ENCODE data around the gene GPLD1.
"Not testable (repeated sequence)": the region's sequence is repeated elsewhere in the genome, so short reads cannot be mapped to it uniquely, and the experiment has no call there.

The GPLD1 gene

GRCh38 chr6:24408719-24409410 is 80.5 kb downstream of the GPLD1 start:
- no peak for DNase-seq

- DNase-seq = no peak
Observed at GRCh38 chr6:24405262-24405661, 84.1 kb downstream of the GPLD1 start.

GRCh38 chr6:24403501-24403824 is 85.9 kb downstream of the GPLD1 start:
- peak in 1 of 2 donors; percentile 13 for DNase-seq

DNA sequence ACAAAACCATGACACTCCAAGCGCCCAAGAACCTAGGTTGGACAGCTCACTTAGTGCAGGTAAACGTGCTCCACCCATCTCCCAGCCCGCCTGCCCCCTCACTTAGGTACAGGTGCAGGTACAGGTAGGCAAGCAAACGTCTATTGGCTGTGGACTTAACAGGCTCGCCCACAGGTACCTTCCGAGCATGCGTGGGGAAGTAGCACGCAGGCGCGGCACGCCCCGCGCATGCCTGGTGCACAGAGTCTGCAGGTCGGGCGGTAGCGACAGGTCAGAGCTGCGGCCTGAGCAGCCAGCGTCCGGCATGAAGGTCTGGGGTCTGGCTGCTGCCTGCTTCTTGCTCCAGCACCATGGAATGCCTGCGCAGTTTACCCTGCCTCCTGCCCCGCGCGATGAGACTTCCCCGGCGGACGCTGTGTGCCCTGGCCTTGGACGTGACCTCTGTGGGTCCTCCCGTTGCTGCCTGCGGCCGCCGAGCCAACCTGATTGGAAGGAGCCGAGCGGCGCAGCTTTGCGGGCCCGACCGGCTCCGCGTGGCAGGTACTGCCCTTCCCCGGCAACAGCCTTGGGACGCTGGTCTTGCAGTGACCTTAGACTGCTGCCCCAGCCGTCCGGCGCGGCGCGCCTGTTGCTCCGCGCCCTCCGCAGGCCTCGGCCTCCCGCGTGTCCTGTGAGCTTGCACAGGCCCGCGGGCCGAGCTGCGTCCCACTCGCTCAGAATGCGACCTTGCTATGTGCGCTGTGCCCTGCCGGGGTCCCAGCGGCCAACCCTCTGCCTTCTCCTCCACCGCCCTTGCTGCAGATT is 86.5 kb downstream of the GPLD1 start, which contains the start of gene MRS2:
TSS of gene MRS2 (plus strand) at position 240 of the 804 bp plus-strand sequence. CDS start at position 351, 111 bp downstream.
- peak; percentile 84 to 86 for DNase-seq

DNA sequence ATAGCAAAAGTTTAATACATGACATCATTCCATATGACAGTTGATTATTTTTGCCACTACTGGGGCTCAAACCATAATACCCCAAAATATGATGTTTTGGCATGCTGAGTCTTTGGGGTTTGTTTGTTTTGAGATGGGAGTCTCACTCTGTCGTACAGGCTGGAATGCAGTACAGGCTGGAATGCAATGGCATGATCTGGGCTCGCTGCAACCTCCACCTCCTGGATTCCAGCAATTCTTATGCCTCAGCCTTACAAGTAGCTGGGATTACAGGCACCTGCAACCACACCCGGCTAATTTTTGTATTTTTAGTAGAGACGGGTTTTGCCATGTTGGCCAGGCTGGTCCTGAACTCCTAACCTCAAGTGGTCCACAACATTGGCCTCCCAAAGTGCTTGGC is 87.9 kb downstream of the GPLD1 start:
- DNase-seq = no peak

- not testable (repeated sequence) for DNase-seq
Observed at GRCh38 chr6:24400045-24401039, 89.0 kb downstream of the GPLD1 start.

- no peak for DNase-seq
Observed at GRCh38 chr6:24397631-24398030, 91.7 kb downstream of the GPLD1 start.

- no peak for DNase-seq
Observed at GRCh38 chr6:24396824-24397223, 92.6 kb downstream of the GPLD1 start.

DNA sequence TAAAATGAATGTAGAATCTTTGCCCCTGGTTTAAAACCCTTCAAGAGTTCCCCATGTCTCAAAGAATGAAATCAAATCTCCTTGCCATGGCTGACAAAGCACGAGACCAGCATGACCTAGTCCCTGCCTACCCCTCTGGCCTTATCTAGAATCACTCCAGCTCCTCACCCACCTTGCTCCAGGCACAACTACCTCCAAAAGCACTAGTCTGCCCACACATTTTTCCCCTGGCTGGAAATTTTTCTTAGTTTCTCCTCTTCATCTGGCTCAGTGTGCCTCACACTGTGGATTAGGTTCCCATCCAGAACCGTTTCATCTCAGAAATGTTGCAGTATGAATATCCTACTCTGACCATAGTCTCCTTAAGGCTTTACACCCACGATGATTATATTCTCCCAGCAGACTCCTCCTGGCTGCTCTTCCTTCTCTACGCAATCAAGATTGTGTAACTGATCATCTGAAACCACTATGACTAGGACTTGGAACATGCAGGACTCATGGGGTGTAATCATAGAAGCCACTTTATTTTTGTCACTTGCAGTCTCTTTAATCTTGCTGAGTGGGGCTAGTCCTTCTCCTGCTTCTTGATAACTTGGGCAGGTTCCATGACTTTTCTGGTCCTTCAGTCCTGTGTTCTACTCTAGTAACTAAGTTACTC is 94.5 kb downstream of the GPLD1 start:
- DNase-seq = no peak

DNA sequence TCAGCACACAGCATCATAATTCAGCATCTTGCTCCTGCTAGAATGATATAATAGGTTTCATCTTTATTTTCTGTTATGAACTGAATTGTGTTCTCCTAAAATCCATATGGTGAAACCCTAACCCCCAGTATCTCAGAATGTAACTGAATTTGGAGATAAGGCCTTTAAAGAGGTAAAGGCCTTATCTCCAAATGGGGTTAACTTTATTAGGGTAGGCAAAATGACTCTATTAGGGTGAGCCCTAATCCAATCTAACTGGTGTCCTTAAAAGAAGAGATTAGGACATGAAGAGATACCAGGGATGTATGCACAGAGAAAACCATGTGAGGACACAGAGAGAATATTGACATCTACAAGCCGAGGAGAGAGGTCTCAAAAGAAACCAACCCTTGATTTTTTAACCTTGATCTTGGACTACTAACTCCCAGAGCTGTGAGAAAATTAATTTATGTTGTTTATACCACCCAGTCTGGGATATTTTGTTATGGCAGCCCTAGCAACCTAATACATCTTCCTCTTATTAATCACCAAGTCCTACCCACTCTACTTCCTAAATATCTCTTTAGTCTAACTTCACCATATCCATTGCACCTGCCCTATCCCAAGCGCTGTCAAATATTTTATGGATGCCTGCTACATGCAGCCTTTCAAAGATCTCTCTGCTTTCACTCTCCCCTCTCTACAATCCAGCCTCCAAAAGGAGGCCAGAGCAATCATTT is 95.2 kb downstream of the GPLD1 start:
- no peak for DNase-seq

GRCh38 chr6:24391756-24392405 is 97.5 kb downstream of the GPLD1 start:
- no peak for DNase-seq

- no peak for DNase-seq
Observed at GRCh38 chr6:24391208-24391607, 98.2 kb downstream of the GPLD1 start.

DNA sequence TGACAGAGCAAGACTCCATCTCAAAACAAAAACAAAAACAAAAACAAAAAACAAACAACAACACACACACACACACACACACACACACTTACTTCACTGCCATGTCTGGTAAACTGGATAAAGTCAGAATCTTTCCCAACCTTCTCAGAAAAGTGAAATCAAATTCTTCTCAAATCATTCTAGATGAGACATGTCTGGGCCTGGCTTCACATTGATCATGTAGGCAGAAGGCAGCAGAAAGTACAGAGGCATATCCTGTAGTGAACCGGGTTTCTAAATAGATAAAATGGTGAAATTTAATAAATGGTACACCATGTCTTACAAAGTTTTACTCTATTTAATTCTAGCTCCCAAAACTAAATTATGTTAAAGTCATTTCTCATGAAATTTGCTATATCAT is 101.6 kb downstream of the GPLD1 start:
- DNase-seq = no peak

GRCh38 chr6:24385536-24386269 is 103.7 kb downstream of the GPLD1 start:
- DNase-seq = no peak

GRCh38 chr6:24384369-24385130 is 104.8 kb downstream of the GPLD1 start:
- not testable (repeated sequence) for DNase-seq

GRCh38 chr6:24382891-24383494 is 106.4 kb downstream of the GPLD1 start:
- not testable (repeated sequence) for DNase-seq

- DNase-seq = no peak
Observed at GRCh38 chr6:24382220-24382540, 107.2 kb downstream of the GPLD1 start.

DNA sequence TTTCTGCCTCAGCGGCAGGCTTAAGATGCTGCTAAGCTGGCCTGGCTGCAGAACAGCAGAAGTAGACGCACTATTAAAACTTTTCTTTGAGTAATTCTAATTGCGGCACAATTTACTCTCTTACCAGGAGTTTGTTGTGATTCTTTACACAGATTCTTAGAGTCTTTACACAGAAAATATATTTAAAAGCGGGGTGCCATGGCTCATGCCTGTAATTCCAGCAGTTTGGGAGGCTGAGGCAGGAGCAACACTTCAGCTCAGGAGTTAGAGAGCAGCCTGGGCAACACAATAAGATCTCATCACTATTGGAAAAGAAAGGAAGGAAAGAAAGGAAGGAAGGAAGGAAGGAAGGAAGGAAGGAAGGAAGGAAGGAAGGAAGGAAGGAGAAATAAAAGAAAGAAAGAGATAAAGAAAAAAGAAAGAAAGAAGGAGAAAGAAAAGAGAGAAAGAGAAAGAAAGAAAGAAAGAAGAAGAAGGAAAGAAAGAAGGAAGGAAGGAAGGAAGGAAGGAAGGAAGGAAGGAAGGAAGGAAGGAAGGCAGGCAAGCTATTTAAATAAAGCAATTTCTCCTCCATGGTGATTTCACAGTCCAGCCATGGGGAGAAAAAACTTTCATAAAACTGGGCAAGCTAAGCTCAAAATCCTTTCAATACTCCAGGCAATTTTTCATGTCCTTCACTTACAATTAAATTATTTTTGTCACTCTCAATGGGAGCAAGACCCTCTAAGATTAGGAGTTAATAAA is 107.7 kb downstream of the GPLD1 start:
- no peak for DNase-seq

Measured in CD4-positive, alpha-beta T cell treated with Interleukin-4 for 1 hour (primary cell).